GM10266 (cell line): ENCODE results near the gene WDR27.

Experiments
- DNase-seq: peaks from one replicate; pipeline ENCODE4 v3.0.0; 2012; ENCODE audit errors: extremely low spot score
- TF ChIP-seq, protein P1 (sequence below): IDR thresholded peaks from 2 replicates; pipeline ENCODE4 v1.5.1; 2012; ENCODE audit warnings: mild to moderate bottlenecking, low read depth; ENCODE audit not compliant: control insufficient read depth, insufficient read depth; ENCODE audit errors: missing control alignments

Gene WDR27

GRCh38 chr6:169487579-169488436 is 214.0 kb downstream of the WDR27 start:
- no peak for DNase-seq
- TF ChIP-seq, protein P1, sequence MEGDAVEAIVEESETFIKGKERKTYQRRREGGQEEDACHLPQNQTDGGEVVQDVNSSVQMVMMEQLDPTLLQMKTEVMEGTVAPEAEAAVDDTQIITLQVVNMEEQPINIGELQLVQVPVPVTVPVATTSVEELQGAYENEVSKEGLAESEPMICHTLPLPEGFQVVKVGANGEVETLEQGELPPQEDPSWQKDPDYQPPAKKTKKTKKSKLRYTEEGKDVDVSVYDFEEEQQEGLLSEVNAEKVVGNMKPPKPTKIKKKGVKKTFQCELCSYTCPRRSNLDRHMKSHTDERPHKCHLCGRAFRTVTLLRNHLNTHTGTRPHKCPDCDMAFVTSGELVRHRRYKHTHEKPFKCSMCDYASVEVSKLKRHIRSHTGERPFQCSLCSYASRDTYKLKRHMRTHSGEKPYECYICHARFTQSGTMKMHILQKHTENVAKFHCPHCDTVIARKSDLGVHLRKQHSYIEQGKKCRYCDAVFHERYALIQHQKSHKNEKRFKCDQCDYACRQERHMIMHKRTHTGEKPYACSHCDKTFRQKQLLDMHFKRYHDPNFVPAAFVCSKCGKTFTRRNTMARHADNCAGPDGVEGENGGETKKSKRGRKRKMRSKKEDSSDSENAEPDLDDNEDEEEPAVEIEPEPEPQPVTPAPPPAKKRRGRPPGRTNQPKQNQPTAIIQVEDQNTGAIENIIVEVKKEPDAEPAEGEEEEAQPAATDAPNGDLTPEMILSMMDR = no peak

DNA sequence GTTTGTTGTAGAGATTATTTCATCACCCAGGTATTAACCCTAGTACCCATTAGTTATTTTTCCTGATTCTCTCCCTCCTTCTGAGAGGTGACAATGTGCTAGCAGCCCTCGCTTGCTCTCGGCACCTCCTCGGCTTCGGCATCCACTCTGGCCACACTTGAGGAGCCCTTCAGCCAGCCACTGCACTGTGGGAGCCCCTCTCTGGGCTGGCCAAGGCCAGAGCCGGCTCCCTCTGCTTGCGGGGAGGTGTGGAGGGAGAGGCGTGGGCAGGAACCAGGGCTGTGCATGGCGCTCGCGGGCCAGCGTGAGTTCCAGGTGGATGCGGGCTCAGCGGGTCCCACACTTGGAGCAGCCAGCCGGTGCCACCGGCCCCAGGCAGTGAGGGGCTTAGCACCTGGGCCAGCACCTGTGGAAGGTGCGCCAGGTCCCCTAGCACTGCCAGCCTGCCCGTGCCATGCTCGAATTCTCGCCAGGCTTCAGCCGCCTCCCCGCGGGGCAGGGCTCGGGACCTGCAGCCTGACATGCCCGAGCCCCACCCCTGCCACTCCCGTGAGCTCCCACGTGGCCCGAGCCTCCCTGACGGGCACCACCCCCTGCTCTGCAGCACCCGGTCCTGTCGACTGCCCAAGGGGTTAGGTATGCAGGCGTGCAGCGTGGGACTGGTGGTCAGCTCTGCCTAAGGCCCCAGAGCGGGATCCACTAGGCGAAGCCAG is 221.9 kb downstream of the WDR27 start:
- TF ChIP-seq, protein P1 = no peak

DNA sequence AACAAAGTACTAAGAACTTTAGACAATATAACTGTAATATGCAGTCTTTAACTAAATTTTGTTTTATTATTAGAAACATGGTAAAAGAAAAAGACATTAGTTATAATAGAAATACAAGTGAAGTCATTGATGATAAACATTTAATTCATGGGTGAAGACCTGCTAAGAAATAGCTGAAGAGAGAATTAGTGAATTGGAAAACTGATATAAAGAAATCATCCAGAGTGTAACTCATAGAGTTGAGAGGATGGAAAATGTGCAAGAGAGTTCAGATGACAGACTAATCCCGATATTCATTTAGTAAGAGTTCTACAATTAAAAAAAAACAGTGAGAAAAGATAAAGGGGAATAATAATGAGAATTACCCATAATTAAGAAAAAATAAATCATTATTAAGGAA is 227.5 kb downstream of the WDR27 start:
- TF ChIP-seq, protein P1 = no peak
- DNase-seq = no peak

More for the DNA sequence above, 221.9 kb downstream of the WDR27 start:
- no peak for DNase-seq

GRCh38 chr6:169473663-169474062 is 228.2 kb downstream of the WDR27 start:
- TF ChIP-seq, protein P1 = no peak
- no peak for DNase-seq

GRCh38 chr6:169472786-169473416 is 228.9 kb downstream of the WDR27 start:
- no peak for DNase-seq
- TF ChIP-seq, protein P1 = no peak

- no peak for DNase-seq
Observed at GRCh38 chr6:169470790-169471189, 231.0 kb downstream of the WDR27 start.

More at GRCh38 chr6:169470790-169471189, 231.0 kb downstream of the WDR27 start:
- TF ChIP-seq, protein P1 = no peak
